Measurements from ENCODE around the gene RPF1. TPM values are rescaled to one million over a fixed set of nuclear protein-coding genes. Genes with fewer than 3 reads are reported as not detected.
"Not testable (repeated sequence)": the region's sequence is repeated elsewhere in the genome, so short reads cannot be mapped to it uniquely, and the experiment has no call there.

The RPF1 gene
- 18.5 and 20.0 TPM in 2 replicates for total RNA-seq

DNA sequence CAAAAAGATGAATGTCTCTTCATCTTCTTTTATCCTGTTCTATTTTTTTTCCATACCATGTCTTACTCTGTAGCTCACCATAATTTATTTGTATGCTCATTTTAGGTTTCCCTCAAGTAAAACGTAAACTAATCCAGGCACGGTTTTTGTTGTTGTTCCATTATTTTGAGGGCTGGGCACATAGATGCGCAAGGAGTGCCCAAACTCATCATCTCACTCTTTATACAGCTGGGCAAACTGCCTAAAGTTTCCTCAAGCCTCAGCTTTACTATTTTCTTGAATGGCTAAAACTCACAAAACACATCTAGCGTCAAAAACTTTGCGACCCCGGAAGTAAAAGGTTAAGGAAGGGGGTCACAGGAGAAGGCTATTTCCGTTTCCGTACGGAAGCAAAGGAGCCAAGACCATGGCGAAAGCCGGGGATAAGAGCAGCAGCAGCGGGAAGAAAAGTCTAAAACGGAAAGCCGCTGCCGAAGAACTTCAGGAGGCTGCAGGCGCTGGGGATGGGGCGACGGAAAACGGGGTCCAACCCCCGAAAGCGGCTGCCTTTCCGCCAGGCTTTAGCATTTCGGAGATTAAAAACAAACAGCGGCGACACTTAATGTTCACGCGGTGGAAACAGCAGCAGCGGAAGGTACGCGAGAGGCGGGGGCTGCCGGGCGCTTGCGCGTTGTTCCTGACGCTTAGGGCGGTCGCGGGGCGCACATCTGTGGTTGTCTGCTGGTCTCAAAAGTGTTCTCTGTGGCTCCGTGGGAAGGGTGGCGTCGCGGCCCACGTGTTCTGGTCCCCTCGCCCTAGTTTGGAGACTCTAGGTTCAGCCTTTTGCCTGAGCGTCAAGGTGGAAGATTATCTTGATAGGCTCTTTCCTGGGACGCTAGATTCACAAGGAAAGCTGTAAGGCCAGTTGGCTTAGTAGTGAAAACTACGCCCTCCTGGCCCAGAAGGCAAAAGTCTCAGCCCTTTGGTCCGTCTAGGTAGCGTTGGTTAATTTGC lies at the start of gene RPF1:
TSS of gene RPF1 (plus strand) at position 391 of the 993 bp plus-strand sequence. CDS start at position 407, 16 bp downstream.
- peak; percentile 68 to 79 for DNase-seq (ENCODE audit: low read depth in 2 of 2)

DNA sequence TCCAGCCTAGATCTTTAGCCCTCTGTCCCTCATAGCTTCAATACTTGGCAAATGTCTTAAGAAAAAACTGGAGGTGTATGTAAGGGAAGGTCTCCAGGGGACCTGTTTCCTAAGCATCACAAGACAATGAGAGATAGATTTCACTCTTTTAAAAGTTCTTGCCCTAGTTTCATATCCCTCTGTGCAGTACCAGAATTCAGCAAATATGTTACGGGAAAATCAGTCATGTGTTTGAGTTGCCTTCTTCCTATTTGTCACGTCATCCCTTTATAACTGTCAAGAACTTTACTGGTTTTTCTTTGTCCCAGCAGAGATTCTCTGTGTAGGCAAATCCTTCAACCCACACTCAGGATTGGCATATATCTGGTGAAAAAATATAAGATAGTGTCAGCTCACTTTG lies 48.5 kb upstream of the RPF1 start:
- no peak for DNase-seq (ENCODE audit: low read depth in 2 of 2)

- DNase-seq (ENCODE audit: low read depth in 2 of 2): peak; percentile 66 to 81
Measured at GRCh38 chr1:84433258-84434080, 45.6 kb upstream of the RPF1 start.

DNA sequence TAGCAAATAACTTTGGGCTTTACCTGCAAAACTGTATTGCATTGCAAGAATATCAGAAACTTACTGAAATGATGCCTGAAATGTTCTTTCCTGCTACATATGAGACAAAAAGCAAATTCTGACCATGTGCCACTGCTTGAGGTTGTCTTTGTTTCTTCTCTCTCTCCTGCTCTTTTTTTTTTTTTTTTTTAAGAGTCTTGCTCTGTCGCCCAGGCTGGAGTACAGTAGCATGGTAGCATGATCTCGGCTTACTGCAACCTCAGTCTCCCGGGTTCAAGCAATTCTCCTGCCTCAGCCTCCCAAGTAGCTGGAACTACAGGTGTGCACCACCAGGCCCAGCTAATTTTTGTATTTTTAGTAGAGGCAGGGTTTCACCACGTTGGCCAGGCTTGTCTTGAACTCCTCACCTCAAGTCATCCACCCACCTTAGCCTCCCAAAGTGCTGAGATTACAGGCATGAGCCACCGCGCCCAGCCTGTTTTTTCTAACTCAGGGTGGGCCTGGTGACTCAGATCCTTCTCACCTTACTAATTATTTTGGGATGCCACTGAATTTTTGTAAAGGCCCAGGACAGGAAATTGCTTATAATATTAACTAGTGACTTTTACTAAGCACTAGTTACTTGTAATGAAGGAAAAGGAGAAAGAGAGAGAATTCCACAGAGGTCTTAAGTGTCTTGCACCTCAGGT lies 44.8 kb upstream of the RPF1 start:
- no peak for DNase-seq (ENCODE audit: low read depth in 2 of 2)

- no peak for DNase-seq (ENCODE audit: low read depth in 2 of 2)
Measured at GRCh38 chr1:84434801-84435549, 44.1 kb upstream of the RPF1 start.

DNA sequence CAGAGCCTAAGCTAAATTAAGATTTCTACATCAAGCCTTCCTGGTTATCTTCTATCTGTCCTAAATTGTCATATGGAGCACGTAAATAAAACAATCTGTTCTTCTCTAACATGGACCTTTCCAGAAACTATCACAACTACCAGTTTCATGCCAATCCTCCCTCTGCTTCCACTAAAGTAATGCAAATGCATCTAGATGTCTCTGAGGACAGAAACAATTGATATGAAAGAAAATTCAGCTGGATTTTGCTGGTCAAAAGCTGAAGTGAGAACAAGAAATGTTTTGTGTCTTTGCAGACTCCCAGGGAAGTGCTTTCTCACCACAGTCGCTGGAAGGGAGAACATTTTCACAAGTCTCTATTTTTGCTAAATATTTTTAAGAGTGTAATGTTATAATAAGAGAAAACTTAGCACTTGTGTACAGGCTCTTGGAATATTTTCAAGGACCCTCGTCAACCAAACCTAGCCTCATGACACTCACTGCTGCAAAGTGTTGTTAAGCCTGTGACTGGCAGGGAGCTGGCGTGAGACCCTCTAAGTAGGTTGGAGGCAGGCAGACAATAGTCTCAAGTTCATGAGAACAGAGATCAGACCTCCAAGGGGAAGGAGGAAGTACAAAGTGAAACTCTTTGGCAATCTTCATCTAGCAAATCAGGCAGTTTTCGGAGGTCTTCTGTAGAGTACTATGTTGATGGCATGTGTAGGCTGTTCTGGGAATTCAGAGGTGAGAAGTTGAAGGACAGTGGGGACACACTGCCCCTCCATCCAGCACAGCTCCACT lies 42.0 kb upstream of the RPF1 start:
- no peak for DNase-seq (ENCODE audit: low read depth in 2 of 2)

DNA sequence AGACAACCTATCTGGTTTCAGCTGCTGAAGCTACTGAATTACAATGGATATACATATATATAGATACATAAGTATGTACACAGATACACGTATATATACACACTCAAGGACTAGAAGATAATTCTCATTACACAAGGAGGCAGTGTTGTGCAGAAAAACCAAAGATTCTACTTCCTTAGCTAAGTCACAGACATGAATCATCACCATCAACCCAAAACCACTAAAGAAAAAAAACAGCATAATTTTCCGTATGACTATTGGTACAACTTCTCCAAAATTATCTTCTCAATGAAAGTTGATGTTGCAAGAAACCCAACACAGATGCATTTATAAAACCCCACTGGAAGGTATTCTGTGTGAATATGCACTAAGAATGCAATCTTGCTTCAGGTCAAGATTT lies 36.8 kb upstream of the RPF1 start:
- peak; percentile 66 to 85 for DNase-seq (ENCODE audit: low read depth in 2 of 2)

GRCh38 chr1:84442747-84443646 lies 36.1 kb upstream of the RPF1 start:
- DNase-seq (ENCODE audit: low read depth in 2 of 2): not testable (repeated sequence)

DNA sequence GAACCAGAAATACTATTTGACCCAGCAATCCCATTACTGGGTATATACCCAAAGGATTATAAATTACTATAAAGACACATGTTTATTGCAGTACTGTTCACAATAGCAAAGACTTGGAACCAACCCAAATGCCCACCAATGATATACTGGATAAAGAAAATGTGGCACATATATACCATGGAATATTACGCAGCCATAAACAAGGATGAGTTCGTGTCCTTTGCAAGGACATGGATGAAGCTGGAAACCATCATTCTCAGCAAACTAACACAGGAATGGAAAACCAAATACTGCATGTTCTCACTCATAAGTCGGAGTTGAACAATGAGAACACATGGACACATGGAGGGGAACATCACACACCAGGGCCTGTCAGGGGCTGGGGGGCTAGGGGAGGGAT lies 30.4 kb upstream of the RPF1 start:
- DNase-seq (ENCODE audit: low read depth in 2 of 2): not testable (repeated sequence)

DNA sequence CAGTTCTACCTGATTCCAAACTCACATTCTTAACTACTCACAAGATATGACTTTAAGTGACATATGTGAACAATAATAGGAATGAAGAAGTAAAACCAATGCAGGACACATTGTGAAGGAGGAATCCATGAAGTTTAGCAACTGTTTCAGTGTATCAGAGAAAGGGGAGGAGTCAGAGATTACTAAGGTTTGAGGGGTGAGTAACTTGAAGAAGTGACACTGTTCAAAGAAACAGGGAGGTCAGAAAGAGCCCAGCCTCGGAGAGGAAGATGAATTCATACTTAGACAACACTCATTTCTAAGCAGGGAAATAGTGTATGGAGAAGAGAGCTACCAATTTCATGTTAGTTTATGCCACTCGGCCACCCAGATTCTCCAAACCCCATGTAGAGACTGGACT lies 28.2 kb upstream of the RPF1 start:
- DNase-seq (ENCODE audit: low read depth in 2 of 2): no peak

DNA sequence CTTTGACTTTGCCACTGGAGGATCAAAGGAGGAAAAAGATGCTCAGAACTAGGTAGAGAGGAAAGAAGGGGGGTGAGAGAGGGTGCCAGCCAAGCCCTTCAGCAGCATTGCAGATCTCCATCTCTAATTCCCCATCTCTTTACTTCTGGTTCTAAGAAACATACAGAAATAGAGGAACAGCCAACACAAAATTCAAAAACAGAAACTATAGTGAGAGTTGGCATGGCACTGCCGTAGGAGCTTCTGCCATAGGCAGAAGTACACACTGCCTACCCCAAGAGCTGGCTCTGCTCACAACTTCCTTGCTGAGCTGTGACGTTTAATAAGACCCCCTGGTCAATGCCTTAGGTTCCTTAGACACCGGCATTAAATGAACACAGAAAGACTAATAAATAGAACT lies 26.6 kb upstream of the RPF1 start:
- DNase-seq (ENCODE audit: low read depth in 2 of 2): no peak

DNA sequence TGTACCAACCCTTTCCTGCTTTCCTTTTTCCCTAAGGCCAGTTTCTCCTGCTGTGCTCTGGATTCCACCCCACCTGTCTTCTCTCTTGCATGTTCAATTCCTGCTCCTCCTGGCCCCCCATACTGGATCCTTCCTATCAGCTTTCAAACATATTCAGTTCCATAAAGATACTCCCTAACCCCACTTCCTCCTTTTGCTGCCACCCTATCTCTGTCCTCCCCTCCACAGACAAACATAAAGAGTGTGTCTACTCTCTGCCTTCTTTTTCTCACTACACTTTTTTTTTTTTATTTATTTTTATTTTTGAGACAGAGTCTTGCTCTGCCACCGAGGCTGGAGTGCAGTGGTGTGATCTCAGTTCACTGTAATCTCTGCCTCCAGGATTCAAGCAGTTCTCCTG lies 16.9 kb upstream of the RPF1 start:
- DNase-seq (ENCODE audit: low read depth in 2 of 2): no peak

GRCh38 chr1:84467298-84467697 lies 11.8 kb upstream of the RPF1 start:
- DNase-seq (ENCODE audit: low read depth in 2 of 2): no peak

GRCh38 chr1:84476225-84476624 lies 2.8 kb upstream of the RPF1 start:
- no peak for DNase-seq (ENCODE audit: low read depth in 2 of 2)

DNA sequence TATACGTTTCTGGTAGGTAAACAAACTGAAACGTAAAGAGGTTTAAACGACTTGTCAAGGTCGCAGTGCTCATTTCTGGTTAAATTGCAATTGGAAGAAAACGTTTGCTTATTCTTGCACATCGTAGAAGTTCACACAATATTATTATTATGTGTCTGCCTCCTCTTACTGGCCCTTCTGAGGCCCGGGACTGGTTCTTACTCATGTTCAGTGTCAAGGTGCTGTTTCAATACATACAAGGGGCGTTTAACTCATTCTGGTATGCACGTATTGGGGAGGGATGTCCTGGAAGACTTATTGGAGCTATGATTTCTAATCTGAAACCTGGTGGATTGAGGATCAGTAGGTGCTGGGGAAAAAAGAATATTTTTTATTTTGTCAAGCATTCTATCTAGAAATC lies 932 bp downstream of the RPF1 start:
- peak in 1 of 2 donors; percentile 4 for DNase-seq (ENCODE audit: low read depth in 2 of 2)

GRCh38 chr1:84480650-84481049 lies 1.6 kb downstream of the RPF1 start:
- no peak for DNase-seq (ENCODE audit: low read depth in 2 of 2)

- DNase-seq (ENCODE audit: low read depth in 2 of 2): no peak
Measured at GRCh38 chr1:84481317-84481716, 2.3 kb downstream of the RPF1 start.

- DNase-seq (ENCODE audit: low read depth in 2 of 2): no peak
Measured at GRCh38 chr1:84488107-84488506, 9.0 kb downstream of the RPF1 start.

DNA sequence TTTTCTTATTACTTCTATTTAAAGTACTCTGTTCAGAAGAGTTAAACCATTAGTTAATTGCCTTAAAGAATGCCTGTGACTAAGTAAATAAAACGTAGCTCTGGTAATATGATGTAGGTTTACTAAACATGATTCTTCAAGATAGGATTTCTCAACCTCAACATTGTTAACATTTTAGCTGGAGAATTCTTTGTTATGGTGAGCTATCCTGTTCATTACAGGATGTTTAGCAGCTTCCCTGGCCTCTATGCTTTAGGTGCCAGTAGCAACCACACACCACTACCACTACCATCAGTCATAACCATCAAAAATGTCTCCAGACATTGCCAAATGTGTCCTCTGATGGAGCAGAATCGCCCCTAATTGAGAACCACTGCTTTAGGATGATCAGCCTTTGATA lies 10.7 kb downstream of the RPF1 start:
- DNase-seq (ENCODE audit: low read depth in 2 of 2): no peak
